CMK (cell line): ENCODE data around the gene LDLRAD2.
A peak's percentile ranks its signal among the peaks of the same experiment; 100 is the strongest.
"Not testable (repeated sequence)": the region's sequence is repeated elsewhere in the genome, so short reads cannot be mapped to it uniquely, and the experiment has no call there.

Experiments used
- DNase-seq: peaks from one replicate; pipeline ENCODE4 v3.0.0-alpha.2; 2010; ENCODE audit warnings: low read depth

Gene LDLRAD2

GRCh38 chr1:21811875-21812305 is at the start of gene LDLRAD2:
Gene LDLRAD2, plus strand, starts transcription at chr1:21812265. Its CDS starts 187 bp downstream, at chr1:21812452.
- DNase-seq: peak; percentile 48

- no peak for DNase-seq
Measured at GRCh38 chr1:21763236-21763635, 48.8 kb upstream of the LDLRAD2 start.

GRCh38 chr1:21763694-21764419 is 48.2 kb upstream of the LDLRAD2 start:
- no peak for DNase-seq

GRCh38 chr1:21764615-21765423 is 47.2 kb upstream of the LDLRAD2 start:
- DNase-seq: no peak

GRCh38 chr1:21766210-21766609 is 45.9 kb upstream of the LDLRAD2 start:
- no peak for DNase-seq

GRCh38 chr1:21767106-21767505 is 45.0 kb upstream of the LDLRAD2 start:
- DNase-seq: not testable (repeated sequence)

GRCh38 chr1:21770201-21770600 is 41.9 kb upstream of the LDLRAD2 start:
- DNase-seq: no peak

GRCh38 chr1:21770602-21771001 is 41.5 kb upstream of the LDLRAD2 start:
- DNase-seq: not testable (repeated sequence)

GRCh38 chr1:21771672-21772071 is 40.4 kb upstream of the LDLRAD2 start:
- not testable (repeated sequence) for DNase-seq

- no peak for DNase-seq
Measured at GRCh38 chr1:21773585-21773984, 38.5 kb upstream of the LDLRAD2 start.

- no peak for DNase-seq
Measured at GRCh38 chr1:21774835-21775549, 37.1 kb upstream of the LDLRAD2 start.

- DNase-seq: no peak
Measured at GRCh38 chr1:21775550-21775914, 36.5 kb upstream of the LDLRAD2 start.

- DNase-seq: no peak
Measured at GRCh38 chr1:21775985-21776562, 36.0 kb upstream of the LDLRAD2 start.

- DNase-seq: not testable (repeated sequence)
Measured at GRCh38 chr1:21776925-21777324, 35.1 kb upstream of the LDLRAD2 start.

- DNase-seq: no peak
Measured at GRCh38 chr1:21778405-21778727, 33.7 kb upstream of the LDLRAD2 start.

GRCh38 chr1:21779613-21780521 is 32.2 kb upstream of the LDLRAD2 start:
- no peak for DNase-seq

- DNase-seq: no peak
Measured at GRCh38 chr1:21781815-21782348, 30.2 kb upstream of the LDLRAD2 start.

- peak; percentile 49 for DNase-seq
Measured at GRCh38 chr1:21782349-21782867, 29.7 kb upstream of the LDLRAD2 start.

GRCh38 chr1:21782868-21783678 is 29.0 kb upstream of the LDLRAD2 start, which contains the start of gene USP48:
Gene USP48, minus strand, starts transcription at chr1:21783149. Its CDS starts 192 bp downstream, at chr1:21782957.
- peak; percentile 97 for DNase-seq
